Measurements from ENCODE around the gene ADAMTS2.

Gene ADAMTS2

DNA sequence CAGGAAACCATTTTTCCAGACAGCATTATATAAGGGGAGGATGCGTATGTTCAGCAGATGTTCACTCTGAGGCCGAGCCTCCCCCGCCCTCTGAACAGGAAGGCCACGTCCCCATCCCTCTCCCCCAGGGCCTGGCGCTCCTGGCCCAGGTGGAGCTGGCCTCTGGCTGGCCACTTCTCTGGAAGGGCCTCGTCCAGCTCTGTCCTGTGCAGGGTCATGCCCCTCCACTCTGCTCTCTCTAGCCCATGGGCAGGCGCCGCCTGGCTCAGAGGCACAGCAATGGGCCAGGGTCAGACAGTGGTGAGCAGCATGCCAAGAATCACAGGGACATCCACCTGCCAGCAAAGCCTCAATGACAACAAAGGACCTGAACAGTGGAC lies 34.2 kb downstream of the ADAMTS2 start:
- DNase-seq (ENCODE audit: low read depth in 2 of 2), result no peak

DNA sequence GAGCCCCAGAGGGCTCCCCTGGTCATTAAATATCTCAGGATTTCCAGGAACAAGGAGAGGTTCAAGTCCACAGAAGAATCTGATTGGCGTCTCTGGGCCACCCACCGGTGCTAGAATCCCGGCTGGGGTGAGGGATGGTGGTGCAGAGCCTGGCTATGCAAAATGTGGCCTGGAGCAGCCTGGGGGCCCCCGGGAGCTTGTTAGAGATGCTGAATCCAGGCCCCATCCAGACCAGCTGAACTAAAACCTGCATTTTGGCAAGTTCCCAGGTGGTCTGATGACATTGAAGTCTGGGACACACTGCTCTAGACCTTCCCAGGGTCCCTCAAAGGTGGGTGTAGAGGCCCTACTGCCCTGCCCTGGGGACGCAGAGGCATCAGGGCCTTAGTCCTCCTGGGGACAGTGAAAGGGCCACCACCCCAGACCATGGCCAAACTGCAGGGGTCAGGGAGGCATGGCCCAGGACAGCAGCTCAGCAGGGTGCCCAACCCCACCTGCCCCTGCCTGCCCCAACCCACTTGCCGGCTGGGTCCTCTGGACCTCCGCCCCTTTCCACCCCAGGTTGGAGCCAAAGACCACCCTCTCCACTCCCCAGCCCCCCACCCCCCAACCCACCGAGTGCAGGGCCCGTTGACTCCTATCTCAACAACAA lies 34.7 kb downstream of the ADAMTS2 start:
- DNase-seq (ENCODE audit: low read depth in 2 of 2), result no peak

DNA sequence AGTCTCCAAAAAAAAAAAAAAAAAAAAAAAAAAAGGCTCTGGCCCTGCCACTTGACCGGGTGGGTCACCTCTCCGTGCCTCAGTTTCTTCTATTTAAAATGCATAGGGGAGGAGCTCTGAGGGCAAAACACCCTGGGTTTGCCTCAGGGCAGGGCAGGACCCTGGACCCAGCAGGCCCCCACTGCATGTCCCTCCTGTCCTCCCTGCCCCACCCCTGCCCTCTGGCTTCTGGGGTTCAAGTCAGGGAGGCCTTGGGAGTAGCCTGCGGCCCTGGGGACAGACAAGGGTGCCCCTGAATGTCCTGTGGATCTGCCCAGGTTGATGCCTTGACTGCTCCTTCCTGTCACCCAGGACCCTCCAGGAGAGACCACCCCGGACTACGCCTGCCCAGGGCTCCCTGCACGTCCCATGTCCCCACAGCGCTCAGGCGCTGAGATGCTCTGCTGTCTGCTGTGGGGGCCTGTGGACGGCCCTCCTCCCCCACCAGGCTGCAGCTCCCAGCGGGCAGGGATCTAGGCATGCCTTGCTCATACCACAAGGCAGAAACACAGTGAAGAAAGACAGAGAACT lies 35.4 kb downstream of the ADAMTS2 start:
- no peak for DNase-seq (ENCODE audit: low read depth in 2 of 2)

DNA sequence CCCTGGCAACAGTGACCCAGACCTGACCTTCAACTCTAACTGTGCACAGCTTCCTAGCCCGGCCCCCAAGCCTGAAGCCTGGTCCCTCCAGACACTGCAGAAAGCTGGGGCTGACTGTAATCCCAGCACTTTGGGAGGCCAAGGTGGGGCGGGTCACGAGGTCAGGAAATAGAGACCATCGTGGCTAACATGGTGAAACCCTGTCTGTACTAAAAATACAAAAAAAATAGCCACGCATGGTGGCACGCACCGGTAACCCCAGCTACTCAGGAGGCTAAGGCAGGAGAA lies 35.9 kb downstream of the ADAMTS2 start:
- no peak for DNase-seq (ENCODE audit: low read depth in 2 of 2)

DNA sequence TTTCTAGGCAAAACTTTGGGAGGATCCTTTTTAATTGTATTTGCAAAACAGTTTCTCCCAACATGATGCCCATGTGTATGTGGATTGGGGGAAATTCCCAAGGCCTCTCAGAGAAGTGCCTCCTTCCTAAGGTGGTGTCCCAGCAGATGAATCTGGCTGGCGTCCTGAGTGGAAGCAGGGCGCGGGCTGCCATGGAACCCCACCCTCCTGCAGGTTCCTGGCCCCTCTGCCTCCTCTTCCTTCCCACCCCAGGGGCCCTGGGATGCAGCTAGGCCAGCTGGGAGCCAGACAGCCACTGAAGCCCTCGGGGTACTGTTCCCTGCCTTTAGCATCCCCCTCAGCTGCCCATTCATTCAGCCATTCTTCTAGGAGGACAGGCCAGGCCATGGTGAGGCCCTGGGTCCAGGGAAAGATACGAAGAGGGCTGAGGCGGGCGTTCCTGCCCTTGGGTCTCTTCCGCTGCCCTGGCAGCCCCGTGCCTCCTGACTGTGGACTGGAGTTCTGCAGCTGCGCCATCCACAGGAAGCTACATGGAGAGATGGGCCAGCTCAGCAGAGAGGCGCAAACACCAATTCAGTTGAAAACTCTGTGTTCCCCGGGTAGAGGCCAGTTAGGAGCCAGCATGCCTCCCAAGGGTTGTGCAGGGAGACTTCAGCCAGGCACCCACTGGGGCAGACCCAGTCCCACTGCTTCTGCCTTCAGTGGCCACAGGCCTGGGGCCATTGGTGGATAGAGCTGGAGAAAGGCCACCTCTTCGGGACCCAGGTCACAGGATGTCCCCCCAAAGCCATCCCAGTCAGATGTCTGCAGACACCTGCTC lies 36.5 kb downstream of the ADAMTS2 start:
- DNase-seq (ENCODE audit: low read depth in 2 of 2), result no peak

DNA sequence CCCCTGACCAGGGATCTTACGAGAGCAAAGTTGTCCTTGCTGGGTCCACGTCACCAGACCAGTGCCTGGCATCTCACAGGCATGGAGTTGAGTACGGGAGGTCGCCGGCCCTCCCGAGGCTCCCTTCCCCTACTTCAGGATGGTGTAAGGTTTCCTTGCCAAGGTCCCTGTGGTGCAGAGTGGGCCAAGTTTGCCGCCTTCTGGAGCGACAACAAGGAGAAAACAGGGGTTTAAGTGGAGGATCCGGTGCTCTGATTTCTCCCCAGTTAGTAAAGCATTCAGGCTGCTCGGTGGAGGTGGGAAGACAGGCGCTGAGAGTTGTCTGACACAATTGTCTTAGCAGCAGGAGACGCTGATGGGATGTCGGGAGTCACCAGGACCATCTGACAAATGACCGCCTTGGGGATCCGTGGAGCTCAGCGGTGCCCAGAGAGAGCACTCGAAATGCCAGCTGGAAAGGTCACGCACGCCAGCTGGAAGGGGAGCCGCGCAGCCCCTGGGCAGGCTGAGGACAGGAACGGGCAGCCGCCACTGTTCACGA lies 37.3 kb downstream of the ADAMTS2 start:
- no peak for DNase-seq (ENCODE audit: low read depth in 2 of 2)

DNA sequence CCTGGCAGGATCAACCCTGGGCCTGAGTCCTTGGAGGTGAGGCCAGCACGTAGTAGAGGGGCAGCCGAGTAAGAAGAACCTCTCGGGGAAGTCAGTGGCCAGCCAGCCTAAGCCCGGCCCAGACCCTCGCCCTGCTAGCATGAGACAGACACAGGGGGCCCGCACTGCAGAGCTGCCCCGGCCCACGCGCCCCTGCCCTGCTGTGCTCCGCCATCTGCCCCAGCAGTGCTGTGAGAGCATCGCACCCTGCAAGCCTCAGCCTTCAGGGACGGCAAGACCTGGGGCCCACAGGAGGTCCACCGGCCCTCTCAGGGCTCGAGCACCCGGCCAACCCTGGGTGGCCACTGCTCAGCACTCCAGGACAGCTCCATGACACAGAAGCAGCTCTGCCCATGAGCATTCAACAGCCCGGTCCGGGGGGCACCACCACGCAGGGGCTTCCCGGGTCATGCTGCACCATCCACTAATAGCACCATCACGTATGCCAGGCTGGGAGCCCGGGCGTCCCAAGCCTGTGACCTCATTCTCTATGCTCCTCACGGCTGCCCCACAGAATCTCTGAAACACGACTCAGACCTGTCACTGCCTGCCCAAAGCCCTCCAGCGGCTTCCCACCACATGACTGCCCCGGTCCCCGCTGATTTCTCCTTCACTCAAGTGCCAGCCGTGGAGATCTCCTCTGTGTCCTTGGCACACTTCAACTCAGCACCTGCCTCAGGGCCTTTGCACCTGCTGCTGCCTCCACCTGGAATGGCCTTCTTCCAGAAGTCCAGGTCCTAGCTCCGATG lies 38.1 kb downstream of the ADAMTS2 start:
- no peak for DNase-seq (ENCODE audit: low read depth in 2 of 2)

DNA sequence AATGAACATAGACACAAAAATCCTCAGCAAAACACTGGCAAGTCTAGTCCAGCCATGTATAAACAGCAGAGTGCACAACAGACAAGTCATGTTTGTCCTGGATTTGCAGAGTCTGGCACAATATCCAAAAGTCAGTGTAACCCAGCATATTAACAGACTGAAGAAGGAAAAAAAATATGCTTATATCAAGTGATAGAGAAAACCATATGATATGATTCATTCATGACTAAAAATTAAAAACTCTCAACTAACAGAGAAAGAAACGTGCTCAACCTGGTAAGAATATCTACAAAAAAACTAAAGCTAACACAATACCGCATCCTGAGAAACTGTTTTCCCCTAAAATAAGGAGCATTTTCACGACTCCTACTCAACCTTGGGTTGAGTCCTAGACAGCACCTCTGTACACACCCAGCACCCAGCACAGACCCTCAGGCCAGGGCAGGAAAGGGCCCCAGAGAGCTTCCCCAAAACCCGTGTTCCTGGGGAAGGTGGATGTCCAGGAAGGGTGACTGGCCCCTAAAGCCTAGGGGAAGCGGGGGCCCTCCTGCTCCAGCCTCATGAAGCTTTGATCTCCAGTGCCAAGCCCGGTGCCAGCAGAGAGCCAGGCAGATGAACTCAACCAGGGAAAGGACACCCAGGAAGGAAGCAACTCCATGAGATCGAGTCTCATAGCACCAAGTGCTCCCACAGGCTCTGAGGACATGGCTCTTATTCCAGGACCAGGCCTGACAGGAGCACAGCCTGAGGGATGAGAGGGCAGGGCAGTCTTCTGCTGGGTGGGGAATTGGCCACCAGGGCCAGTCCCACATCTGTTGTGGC lies 38.9 kb downstream of the ADAMTS2 start:
- no peak for DNase-seq (ENCODE audit: low read depth in 2 of 2)

DNA sequence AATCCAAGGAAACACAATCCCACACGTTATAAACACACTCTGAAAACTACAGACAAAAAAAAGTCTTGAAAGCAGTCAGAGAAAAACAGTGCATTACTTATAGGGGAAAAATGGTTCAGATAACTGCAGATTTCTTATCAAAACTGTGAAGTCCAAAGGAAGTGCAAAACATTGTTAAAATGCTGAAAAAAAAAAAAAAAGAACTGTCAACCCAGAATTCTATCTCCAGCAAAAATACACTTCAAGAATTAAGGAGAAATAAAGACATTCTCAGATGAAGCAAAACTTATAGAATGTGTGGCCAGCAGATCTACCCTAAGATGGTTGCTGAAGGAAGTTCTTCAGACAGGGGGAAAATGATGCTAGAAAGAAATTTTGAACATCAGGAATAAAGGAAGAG lies 40.4 kb downstream of the ADAMTS2 start:
- no peak for DNase-seq (ENCODE audit: low read depth in 2 of 2)

DNA sequence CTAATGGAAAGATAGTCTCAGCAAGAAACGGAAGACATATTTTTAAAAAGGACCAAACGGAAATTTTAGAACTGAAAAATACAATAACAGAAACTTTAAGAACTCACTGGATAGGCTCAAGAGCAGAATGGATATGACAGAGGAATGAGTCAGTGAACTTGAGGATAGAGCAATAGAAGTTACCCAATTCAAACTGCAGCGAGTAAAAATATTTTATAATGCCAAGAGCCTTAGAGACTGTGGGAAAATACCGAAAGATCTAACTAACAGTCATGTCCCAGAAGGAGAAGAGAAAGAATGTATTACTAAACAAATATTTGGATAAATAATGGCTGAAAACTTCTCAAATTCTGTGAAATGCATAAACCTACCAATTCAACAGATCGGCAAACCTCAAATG lies 40.8 kb downstream of the ADAMTS2 start:
- no peak for DNase-seq (ENCODE audit: low read depth in 2 of 2)

DNA sequence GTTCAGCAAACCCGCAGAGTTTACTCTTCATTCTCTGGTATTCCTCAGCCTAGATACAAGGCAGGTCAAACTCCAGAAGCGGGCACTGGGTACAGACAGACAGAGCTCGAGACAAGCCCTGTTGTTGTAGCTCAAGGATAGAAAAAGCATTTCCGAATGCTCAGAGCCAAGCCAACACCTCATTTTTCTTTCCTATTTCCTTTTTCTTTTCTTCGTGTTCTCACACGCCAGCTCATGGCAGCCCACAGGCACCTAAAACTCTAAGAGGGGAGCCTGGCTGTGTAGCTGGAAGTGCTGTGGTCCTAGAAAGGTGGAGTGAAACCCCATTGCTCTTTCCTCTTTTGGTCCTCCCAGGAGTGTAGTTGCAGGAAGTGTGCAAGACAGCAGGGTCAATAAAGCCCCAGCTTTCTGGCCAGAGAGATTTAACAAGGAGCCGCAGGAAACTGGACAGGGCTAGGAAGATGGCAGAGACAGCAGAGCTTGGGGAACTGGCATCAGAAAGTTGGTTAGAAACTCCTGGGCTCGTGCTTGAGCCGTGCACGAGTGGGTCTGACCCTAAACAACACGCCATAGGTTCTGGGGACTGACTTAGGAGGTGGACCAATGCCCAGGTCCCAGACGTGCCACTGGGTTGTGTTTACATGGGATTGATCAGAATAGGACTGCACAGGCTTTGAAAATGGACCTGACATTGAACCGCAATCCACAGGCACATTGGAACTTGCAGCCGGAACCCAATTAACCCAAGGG lies 41.6 kb downstream of the ADAMTS2 start:
- no peak for DNase-seq (ENCODE audit: low read depth in 2 of 2)

DNA sequence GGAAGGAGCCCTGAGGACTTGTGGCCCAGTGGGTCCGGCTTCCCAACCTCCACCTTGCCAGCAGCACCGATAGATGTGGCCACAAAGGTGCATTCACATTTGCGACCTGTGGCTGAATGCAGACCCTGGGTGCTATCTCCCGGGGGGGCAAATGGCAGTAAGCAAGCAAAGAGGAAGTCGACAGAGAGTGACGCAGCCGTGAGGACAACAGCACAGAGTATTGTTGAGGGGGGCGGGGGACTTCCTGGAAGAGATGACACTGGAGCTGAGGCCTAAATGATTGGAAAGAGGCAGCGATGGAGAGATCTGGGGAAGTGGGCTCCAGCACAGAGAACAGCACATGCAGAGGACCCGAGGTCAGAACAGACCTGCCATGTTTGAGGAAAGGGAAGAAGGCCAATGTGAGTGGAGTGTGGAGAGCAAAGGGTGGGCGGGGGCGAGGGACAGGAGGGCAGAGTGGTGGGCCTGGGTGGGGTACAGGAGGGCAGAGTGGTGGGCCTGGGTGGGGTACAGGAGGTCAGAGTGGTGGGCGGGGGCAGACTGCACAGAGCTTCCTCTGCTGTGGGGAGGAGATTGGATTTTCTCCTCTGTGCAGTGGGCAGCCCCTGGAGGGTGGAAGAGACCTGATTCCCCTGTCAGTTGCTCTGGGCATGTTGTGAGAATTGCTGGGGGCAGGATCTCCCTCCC lies 42.6 kb downstream of the ADAMTS2 start:
- no peak for DNase-seq (ENCODE audit: low read depth in 2 of 2)

DNA sequence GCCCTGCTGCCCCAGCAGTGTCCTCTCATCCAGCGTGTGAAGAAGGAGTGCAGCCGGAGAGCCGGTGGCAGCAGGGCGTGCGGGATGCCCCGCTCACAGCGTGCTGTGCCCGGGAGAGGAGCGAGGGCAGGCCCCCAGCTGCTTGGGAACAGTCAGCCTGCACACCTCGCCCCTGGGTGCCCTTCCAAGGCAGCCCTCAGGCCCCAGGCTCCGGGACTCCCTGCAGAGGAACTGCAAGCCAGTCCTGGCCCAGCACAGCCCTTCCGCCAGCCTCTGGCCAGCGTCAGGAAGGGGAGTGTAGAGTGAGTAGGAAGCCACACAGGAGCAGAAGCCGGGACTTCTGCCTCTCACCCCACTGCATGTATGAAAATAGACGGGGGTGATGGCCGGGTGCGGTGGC lies 43.5 kb downstream of the ADAMTS2 start:
- DNase-seq (ENCODE audit: low read depth in 2 of 2), result no peak

DNA sequence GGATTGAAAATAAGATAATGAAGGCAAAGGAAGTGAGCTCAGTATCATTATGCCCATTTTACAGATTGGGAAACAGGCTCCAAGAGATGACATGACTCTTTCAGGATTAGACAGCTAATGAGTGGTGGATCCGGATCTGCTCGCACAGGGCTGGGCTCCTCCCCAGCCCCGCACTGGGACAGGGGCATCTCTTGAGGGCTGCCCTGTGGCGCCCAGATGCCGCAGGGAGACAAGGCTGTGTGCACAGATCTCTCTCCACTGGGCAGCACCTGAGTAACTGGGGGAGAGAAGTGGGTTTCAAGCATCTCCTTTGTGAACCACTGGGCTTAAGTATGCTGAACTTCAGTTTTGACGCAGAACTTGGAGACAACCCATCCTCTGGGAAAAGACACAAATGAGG lies 43.9 kb downstream of the ADAMTS2 start:
- no peak for DNase-seq (ENCODE audit: low read depth in 2 of 2)

DNA sequence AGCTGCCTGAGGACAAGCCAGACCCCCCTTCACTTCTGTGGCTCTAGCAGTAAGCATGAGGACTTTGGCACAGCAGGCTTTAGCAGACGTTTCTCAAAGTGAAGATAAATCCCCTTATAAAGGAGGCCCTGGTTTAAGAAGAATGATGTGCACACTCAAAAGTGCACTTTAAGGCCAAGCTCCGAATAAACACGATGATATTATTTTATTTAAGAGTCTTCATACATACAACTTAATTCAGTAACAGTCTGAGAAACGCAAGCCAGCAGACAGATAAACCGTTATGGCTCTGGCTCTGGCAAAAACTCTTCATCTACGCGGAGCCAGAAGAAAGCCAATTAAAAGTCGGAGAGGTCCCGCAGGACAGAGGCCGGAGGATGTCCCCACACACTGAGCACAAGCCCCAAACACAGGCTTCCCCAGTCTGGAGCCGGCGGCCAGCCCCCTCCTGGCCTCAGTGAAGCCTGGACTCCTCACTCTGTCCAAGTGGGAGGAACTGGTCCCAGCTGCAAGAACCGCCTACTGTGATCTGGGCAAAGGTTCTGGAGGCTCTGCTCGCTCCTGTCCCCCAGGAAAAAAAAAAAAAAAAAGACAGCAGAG lies 44.6 kb downstream of the ADAMTS2 start:
- no peak for DNase-seq (ENCODE audit: low read depth in 2 of 2)

DNA sequence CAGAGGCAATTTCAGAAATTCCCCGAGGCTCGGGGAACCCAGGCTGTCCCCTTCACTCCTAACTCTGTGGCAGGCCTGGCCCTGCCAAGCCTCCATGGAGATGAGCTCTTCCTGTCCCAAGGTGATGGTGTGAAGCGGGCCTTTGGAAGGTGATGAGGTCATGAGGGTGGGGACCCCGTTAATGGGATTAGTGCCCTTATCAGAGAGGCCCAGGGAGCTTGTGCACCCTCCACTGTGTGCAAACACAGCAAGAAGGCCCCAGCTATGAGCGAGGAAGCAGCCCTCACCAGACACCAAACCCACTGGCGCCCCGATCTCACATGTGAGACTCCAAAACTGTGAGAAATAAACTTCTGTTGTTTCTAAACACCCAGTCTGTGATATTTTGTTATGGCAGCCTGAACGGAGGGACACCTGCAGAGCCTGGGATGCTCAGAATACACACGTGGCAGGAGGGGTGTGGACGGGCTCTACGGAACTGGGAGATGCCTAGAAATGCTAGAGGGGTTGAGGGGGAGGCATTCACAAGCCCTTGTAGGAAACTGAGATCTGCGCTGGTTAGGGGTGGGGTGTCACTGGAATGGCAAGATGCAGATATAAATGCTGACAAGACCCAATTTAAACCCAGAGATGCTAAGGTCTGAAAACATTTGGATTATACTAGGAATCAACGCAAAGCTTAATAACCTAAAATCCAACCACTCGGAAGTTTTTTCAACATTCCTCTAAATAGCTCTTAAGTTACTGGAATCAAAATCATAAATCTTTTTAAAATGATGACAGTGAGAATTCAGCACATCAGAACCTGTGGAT lies 46.9 kb downstream of the ADAMTS2 start:
- DNase-seq (ENCODE audit: low read depth in 2 of 2), result no peak

DNA sequence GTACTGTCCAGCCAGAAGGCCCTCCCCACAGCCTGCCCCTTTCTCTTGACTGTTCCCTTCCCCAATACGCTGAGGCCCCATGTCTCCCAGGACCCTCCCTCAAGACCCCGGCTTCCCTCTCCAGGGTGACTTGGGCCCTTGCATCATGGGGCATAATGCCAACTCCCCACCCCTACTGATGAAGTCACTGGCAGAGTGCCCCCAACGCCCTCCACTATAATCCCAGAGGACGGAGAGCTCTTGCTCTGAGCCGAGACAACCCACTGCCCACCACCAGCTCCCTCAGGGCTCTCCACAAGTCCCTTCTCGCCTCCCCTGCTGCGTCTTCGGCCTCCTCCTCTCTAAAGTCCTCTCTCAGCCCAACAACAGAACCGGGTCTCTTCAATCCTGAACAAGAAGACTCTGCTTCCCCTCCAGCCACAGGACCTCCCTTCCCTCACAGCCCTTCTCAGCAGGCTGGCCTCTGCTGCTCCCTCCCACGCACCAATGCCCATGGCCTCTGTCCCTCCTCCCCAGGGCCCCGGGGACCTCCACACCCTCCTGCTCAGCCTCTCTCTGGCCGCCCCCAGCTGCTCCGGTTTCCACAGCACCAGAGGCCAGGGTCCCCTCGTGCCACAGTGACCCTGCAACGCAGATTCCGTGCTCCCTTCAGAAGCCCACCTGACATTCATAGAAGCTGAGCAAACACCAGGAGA lies 47.6 kb downstream of the ADAMTS2 start:
- DNase-seq (ENCODE audit: low read depth in 2 of 2), result no peak

DNA sequence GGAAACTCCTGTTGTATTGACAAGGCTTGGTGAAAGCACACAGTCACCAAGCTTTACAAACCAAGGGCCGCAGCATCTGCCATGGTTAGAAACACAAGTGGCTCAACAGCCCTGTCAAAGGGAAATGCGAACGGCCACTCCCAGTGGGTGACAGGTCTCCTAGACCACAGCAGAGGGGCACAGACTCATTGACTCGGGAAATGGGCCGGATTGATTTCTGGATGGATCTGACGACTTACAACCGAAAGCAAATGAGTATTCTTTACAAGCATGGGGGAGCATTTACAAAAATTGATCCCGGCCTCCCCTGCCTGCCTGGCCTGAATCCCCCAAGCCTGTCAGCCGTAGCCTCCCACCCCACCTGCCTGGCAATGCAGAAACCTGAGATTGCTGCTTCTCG lies 48.2 kb downstream of the ADAMTS2 start:
- DNase-seq (ENCODE audit: low read depth in 2 of 2), result no peak
